ACHN (cell line): ENCODE measurements around the gene SRGAP2C.
"Not testable (repeated sequence)": the region's sequence is repeated elsewhere in the genome, so short reads cannot be mapped to it uniquely, and the experiment has no call there.

Experiments
- DNase-seq: peaks from one replicate; pipeline ENCODE4 v3.0.0-alpha.2; 2015
- in situ Hi-C: cut with HindIII; loops from 2 replicates; pipeline ENCODE4 v1.10.0; 2017; ENCODE audit warnings: low sequenced_read_pairs, low pct_ligation_motif_present, low pct_unique_long_range_greater_than_20kb

The SRGAP2C gene

DNA sequence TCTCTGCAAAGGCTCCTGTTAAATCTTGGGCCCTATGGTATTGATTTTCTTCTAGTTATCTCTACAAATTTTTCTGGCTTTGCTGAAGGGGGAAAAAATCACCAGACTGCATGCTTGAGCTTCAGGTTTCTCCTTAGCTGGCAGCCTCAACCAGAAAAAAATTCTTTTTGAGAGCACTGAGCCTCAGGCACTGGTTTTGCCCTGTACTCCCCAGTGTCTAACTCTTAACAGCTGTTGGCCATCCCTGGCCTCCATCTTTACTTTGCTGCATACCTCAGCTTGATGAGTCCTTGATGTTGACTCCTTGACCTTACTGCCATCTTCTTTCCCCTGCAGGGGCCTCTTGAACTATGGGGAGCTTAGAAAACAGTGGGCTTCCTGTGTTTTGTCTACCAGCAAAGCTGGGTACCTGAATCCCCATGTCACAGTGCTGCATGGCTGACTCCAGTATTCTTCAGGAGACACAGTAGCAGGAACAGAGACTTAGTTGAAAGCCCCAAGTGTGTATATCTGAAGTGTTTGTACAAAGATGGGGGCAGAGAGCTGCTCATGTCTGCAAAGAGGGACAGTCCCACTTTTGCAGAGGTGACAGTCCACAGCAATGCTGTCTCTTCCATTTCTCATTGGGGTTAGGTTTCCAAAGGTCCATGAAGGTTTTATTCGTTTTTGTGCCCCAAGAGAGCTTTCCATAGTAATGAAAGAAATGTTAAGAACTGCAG lies 31.1 kb downstream of the SRGAP2C start:
- DNase-seq, in situ Hi-C loops: not testable (repeated sequence)

DNA sequence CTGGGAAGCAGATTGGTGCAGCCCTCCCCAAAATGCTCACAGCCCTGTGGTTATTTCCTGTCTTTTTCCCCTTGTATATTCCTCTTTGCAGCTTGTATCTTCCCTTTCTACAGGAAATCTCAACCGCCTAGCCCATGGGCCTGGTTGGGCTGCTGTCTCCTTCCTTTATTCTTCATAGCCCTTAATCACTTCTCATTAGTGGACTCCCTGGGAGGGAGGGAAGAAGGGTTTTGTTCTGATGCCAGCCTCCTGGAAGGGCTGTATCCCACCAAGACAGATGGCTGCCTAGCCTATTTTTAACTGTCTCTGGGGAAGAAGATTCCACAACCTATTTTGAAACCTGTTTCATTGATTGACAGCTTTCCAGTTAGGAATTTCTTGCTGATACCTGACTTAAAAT lies 31.9 kb downstream of the SRGAP2C start:
- in situ Hi-C loops, DNase-seq: not testable (repeated sequence)

DNA sequence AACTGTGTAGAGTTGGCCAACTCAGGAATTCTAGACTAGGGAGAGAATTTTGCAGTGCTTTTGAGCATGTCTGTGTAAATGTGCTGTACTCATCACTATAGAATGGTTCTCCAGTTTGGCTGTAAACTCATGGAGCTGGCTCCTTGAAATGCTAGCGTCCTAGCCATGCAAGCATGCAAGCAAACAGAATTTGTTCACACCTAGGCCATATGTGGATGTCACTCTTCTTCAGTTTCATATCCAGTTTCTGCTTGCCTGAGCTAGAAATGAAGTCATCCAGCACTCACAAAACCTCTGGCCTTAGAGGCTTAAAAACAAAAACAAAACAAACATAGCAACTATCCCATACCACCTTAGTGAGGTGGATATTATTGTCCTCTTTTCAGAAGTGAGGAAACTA lies 37.0 kb downstream of the SRGAP2C start:
- DNase-seq, in situ Hi-C loops: not testable (repeated sequence)

DNA sequence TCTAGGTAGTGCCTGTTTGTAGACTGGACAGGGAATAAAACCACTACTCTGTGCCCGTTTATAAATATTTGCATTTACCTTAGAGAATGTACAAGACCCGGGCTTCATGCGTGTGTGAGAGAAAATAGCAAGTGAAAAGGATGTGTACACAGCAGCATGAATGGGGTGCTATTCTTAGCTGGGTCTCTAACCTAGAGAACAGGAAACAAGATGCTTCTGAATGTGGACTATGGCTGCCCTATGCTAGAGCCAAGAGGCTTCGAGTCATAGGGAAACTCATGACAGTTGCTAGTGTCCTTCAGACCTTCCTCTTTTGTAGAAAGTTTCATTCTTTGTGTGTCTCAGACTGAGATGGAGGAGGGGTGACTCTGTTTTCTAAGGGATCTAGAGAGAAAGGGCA lies 39.9 kb downstream of the SRGAP2C start:
- in situ Hi-C loops, DNase-seq: not testable (repeated sequence)

DNA sequence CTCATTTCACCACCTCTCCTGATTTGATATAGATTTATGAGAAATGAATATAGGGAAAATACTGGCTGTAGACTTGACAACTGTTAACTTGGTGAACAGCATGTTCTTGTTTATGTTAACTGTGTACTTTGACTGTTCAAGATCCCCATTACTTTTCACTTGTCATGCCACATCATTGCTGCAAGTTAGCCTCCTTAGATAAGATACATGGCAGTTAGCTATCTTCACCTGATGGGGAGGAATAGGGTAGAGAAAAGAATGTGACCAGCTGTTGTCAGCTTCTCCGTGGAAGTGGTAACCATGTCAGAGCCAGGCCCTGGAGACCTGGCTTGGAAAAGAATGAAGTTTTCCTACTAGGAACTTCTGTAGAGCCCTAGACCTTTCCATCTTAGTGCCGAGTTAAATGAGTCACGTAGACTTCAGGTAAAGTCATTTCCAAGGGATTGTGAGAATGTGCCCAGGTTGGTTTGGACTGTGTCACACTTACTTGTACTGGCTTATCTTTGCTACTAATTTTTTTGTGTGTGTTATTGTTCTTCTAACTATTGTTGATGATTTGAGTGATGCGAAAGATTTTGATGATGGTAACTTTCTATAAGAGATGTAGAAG lies 41.6 kb downstream of the SRGAP2C start:
- DNase-seq, in situ Hi-C loops: not testable (repeated sequence)

DNA sequence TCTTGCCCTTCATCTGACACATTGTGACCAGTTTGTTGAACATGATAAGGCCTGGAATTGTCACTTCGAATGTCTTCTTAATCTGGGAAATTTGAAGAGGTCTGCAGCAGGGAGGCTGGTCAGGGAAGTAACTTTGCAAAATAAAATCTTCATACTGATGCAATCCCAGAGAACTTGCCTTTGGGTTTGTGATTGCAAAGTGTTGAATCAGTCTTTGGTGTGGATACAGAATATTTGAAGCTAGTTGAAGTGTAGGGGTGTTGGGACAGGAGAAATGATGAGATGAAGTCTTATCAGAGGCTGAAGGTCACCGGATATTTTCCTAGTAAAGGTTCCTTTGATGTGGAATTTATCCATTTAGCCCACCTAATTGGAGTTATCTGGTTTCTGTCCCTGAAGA lies 42.1 kb downstream of the SRGAP2C start:
- DNase-seq, in situ Hi-C loops: not testable (repeated sequence)

DNA sequence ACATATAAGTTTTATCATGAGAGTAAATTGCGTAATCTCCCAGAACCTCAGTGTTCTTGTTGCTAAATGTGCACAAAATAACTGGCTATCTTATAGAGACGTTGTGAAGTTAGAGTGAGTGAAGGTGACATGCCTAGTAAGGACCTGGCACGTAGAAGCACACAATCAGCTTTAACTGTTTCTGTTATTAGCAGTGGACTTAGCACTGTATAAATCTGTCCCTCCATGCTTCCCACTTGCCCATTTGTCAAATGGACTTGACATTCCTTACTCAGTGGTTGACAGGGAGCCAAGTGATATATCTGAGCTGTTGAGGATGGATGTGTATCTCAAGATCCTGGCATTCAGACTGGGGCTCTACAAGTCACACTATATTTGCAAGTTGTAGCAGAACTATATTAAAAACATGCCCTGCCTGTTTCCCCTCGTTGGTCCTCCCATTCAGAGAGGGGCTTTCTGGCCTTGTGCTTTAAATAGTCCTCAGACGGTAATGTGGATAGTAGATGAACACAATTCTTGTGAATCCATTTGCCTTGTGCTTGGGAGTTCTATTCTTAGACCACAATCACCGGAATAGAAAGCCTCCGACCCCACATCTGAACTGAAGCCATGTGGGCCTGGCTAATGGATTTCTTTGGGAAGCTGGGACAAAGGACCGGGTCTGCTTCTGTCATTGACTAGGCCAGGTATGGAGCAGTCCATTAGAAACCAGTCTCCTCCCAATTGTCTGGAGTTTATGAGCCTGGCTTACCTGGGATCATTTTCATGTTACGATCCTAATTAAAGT lies 43.0 kb downstream of the SRGAP2C start:
- in situ Hi-C loops, DNase-seq: not testable (repeated sequence)

DNA sequence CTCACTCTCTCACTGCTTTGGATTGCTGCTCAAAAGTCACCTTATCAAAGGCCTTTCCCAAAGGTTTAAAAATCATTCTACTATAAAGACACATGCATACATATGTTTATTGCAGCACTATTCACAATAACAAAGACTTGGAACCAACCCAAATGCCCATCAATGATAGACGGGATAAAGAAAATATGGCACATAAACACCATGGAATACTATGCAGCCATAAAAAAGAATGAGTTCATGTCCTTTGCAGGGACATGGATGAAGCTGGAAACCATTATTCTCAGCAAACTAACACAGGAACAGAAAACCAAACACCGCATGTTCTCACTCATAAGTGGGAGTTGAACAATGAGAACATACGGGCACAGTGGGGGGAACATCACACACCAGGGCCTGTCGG lies 45.9 kb downstream of the SRGAP2C start:
- DNase-seq, in situ Hi-C loops: not testable (repeated sequence)

DNA sequence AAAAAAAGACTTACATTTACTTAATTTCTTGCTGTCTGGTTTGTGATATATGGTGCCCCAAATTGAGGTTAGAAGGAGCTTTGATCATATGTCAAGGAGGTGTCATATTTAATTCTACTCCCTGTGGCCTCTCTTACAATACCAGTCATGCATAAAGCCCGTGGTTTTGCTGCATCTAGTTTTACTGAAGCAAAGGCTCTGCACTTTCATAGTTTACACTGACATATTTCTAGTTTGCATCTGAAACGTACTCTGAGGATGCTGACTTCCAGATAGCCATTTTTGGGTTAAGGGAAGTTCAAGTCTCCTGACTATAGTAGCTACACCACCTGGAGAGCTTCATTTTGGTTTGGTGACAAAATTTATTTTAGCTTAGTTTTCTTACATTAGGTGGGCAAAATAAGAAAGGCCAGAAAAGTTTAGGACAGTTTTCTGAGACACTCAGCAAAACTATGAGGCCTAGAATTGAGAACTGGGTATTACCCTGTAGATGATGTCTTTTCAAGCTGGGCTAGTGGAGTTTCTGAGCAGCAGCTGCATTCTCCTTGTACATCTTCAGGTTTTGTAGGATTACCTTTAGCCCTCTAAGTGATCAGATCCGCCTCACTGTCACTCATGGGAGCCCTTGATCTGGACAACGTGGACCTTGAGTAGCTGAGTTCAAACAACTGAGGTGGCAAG lies 47.8 kb downstream of the SRGAP2C start:
- DNase-seq, in situ Hi-C loops: not testable (repeated sequence)

DNA sequence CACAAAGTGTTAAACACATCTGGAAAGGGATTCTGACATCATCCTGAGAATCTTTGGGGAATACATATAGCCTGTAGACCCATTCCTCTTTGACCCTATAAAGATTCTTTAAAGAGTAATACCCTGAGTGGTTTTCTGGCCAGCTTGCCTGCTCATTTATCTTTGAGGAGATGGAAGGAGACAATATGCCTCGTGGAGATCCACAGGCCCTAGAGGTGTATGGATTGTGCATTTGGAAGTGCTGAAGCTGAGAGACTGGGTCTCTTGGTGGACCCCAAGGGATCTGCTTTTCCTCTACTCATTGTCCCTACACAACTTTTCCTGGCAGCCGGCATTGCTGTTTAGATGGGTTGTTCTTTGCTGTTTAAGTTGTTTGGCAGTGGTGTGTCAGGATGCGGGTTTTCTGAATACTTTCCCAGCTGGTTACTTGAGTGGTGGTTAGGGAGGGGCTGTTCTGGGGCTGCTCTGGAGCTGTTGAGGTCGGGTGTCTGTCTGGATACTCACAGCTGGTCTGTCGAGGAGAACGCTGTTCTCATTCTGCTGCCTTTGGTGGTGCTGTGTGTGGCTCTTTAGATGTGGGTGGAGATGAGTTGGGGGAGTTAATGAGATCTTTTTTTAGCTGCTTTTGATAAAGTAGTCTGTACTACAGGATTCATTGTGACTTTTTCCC lies 49.5 kb downstream of the SRGAP2C start:
- DNase-seq, in situ Hi-C loops: not testable (repeated sequence)

DNA sequence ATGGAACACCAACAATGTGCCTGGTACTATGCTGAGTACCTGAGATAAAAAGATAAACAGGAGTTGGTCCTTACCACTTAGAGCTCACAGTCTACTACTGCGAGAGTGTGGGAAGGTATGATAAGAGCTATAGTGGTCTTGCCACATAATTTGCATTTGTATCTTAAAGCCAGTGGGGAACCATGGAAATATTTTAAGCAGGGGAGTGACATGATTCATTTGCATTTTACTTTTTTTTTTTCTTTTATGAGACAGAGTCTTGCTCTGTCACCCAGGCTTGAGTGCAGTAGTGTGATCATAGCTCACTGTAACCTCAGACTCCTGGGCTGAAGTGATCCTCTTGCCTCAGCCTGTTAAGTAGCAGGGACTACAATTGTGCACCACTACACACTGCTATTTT lies 53.6 kb downstream of the SRGAP2C start:
- in situ Hi-C loops, DNase-seq: not testable (repeated sequence)

DNA sequence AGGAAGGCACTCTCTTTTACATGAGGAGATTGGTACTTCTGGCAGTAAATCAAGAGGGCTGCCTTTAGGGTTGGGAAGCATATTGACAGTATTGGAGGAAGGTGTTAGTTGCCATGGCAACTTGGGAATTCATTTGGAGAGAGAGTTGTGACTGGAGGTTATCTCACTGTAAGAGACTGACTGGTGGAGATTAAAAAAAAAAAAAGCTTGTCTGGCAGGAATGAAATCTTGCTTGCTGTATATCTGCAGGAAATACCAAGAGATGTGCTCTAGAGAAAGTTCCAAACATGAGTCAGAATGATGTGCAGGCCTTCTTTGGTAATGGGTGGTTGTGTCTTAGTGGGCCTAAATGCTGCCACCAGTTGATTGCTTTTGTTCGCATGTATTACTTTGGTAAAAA lies 59.1 kb downstream of the SRGAP2C start:
- DNase-seq, in situ Hi-C loops: not testable (repeated sequence)

DNA sequence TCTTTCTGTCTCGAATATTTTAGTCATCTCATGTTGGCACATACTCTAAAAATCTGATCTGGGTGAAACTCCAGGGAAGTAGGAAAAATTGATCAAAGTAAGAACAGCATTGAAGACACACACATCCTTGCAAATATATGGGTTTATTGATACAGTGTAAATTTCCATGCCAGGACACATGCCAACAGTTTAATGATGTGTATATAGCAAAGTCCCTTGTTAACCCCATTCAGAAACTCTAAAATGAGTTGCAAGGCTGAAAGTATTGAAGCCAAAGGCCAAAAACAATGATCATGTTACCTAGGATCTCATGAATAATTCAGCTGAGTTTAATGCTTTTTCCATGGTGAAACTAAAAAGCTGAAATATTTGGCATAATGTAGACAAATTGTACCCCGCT lies 61.6 kb downstream of the SRGAP2C start:
- in situ Hi-C loops, DNase-seq: not testable (repeated sequence)

DNA sequence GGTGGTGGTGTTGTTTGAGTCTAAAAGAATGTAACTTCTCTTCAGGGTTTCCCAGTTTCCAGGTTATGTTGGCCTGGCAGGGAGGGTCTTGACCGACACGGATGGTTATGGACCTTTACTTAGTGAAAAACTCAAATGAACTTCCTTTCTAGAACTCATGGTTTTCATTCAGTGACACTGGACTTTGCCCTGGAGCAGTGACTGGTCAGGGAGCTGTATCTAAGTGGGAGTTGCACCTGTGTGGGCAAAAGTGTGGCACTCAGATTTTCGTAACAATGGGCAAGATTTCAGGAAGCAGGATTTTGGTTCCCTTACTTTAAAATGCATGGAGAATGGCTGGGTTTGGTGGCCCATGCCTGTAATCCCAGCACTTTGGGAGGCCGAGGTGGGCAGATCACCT lies 67.9 kb downstream of the SRGAP2C start:
- in situ Hi-C loops, DNase-seq: not testable (repeated sequence)

DNA sequence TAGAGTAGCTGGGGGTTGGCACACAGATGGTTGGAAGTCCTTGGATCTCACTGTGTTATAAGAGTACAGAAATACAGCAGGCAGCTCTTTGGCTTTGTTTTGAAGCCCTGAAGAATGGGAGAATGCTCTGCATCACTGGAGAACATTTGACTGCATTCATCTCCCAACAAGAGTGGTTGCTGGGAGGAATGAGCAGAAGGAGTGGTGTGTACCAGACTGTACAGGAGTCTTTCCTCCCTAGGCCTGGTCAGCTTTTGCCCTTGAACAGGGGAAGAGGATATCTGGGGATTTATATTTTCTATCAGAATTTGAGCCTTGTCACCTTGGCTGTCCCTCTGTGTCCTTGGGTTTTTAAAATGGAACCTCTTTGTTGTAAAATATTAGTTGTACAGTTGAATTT lies 69.8 kb downstream of the SRGAP2C start:
- DNase-seq, in situ Hi-C loops: not testable (repeated sequence)

DNA sequence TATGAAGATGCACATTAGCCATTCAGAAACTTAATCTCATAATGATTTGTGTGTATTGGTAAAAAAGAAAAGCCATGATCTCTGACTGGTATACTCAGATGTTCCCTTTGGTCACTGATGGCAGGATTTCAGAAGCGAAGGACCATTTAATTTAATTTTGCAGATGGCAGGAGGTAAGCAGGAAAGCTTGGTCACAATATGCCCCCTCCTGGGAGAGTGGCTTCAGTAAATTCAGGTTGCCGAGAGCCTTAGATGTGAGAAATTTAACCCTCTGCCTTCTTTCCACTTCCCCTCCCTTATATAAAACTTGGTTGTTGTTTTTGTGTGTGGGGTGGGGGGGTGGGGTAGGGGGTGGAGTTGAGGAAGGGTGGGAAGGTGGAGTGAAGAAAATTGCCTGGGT lies 72.9 kb downstream of the SRGAP2C start:
- in situ Hi-C loops, DNase-seq: not testable (repeated sequence)

DNA sequence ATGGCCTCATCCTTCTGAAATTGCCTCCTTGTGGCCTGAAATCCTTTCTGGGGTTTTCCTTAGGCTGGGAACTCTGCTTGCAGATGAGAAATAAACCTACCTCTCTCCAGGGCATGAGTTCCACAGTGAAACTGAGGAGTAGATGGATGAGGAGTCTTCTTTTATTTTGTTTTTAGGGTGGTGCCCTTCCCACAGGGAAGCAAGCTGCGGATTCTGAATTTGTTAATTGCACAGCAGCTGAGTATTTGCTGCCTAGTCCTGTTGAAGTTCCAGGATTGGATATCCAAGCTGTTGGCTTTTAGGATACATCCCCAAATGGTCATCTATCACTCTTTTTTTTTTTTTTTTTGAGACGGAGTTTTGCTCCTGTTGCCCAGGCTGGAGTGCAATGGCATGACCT lies 73.4 kb downstream of the SRGAP2C start:
- DNase-seq, in situ Hi-C loops: not testable (repeated sequence)

DNA sequence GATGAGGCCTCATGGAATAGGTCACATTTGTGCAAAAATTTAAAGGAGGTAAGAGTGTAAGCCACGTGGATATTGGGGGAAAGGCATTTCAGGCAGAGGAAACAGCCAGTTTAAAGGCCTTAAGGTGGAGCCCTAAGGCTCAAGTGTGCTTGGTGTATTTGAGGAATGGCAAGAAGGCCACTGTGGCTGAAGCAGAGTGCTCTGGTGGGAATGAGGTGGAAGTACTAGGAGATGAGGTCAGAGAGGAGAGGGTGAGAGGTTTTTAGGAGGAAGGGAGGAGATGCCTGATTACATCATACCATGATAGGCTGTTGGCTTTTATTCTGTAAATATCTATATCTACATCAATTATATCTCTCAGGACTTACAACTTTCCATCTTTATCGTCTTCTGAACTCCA lies 75.4 kb downstream of the SRGAP2C start:
- in situ Hi-C loops, DNase-seq: not testable (repeated sequence)
